K562 (cell line): ENCODE data around the gene CCDC174. TPM values are rescaled to one million over a fixed set of nuclear protein-coding genes. Genes with fewer than 3 reads are reported as not detected.

Experiments used
- E2F3 ChIP-seq: fragments of 250-450 bp; sonication (Bioruptor Pico); IDR thresholded peaks from 2 replicates; pipeline ENCODE4 v1.4.0; 2020; ENCODE audit warnings: mild to moderate bottlenecking
- EGR1 ChIP-seq: fragments of 450-650 bp; conservative IDR thresholded peaks from 2 replicates; pipeline ENCODE4 v1.6.1; 2017; ENCODE audit warnings: mild to moderate bottlenecking
- HNRNPL ChIP-seq: fragments of 200-400 bp; formaldehyde crosslinking; IDR thresholded peaks from 2 replicates; pipeline ENCODE4 v1.6.1; 2017; ENCODE audit warnings: low read depth, mild to moderate bottlenecking, low read length
- HNRNPLL ChIP-seq: fragments of 200-400 bp; formaldehyde crosslinking; IDR thresholded peaks from 2 replicates; pipeline ENCODE4 v1.6.1; 2017; ENCODE audit warnings: low read length, low read depth, mild to moderate bottlenecking; ENCODE audit not compliant: poor library complexity, severe bottlenecking
- KDM1A ChIP-seq, 2 experiments: fragments of 450-650 bp; IDR thresholded peaks; 2 replicates each; pipeline ENCODE4 v1.6.1; 2016; ENCODE audit warnings: mild to moderate bottlenecking in 2 of 2
- MYNN ChIP-seq, 2 experiments: sonication (generic); formaldehyde crosslinking in 1 of 2; IDR thresholded peaks; 2 replicates each; pipeline versions ENCODE4 v1.5.0 to v1.6.1; 2016 to 2020; ENCODE audit warnings: antibody characterized with exemption in 1 of 2, missing genetic modification reagents in 1 of 2
- POLR2AphosphoS5 ChIP-seq: IDR thresholded peaks from 2 replicates; pipeline ENCODE4 v1.6.1; 2011; ENCODE audit warnings: mild to moderate bottlenecking, low read depth, low read length, moderate library complexity; ENCODE audit not compliant: control insufficient read depth, insufficient read depth
- SREBF1 ChIP-seq: fragments of 150-350 bp; IDR thresholded peaks from 2 replicates; pipeline ENCODE4 v1.6.1; 2014; ENCODE audit warnings: antibody characterized with exemption, low read depth, low read length, borderline replicate concordance
- polyA plus RNA-seq, 8 experiments: library from polyadenylated mRNA; depleted of rRNA in 4 of 8; stranded (reverse) in 5 of 8; unstranded in 3 of 8; fragments of >200 nt; fragmentation: Nextera tagmentation in 2 of 8; fragmentation: Illumina TruSeq in 1 of 8; extraction: Ambion mirVana in 2 of 8; extraction: Trizol in 1 of 8; gene quantifications; 2 replicates each; pipeline versions ENCODE4 v1.2.1 to v1.2.3, GENCODE V29; 2011 to 2014; ENCODE audit warnings: inconsistent platforms in 1 of 8, missing spikeins in 1 of 8
- total RNA-seq, 7 experiments: library from RNA; depleted of rRNA in 6 of 7; stranded (reverse); fragments of >200 nt in 6 of 7; fragmentation: Illumina TruSeq in 2 of 7; extraction: Trizol in 2 of 7; gene quantifications; 2 replicates each; pipeline versions ENCODE4 v1.2.1 to v1.2.3, GENCODE V29; 2011 to 2021; ENCODE audit warnings: low replicate concordance in 1 of 7
- TF ChIP-seq, protein P1 (sequence below), 3 experiments: fragments of 200-800 bp in 1 of 3; sonication (Bioruptor generic) in 1 of 3; sonication (generic) in 1 of 3; formaldehyde crosslinking in 1 of 3; IDR thresholded peaks; 2 replicates each; pipeline versions ENCODE4 v1.6.1 to v1.8.0; 2016 to 2022; ENCODE audit warnings: mild to moderate bottlenecking in 2 of 3, missing compliant biosample characterization in 2 of 3, missing genetic modification characterization in 2 of 3, missing genetic modification reagents in 1 of 3
- TF ChIP-seq, protein P2 (sequence below): sonication (generic); formaldehyde crosslinking; IDR thresholded peaks from 2 replicates; pipeline ENCODE4 v1.8.0; 2022; ENCODE audit warnings: mild to moderate bottlenecking, low read depth, missing genetic modification reagents

Gene CCDC174
- total and polyA plus RNA-seq, 9 of the 15 experiments (the other 6 are each of a cell fraction or from before 2014, with no cell fraction given) = 7.4 to 41.0 (median 28.5) TPM

DNA sequence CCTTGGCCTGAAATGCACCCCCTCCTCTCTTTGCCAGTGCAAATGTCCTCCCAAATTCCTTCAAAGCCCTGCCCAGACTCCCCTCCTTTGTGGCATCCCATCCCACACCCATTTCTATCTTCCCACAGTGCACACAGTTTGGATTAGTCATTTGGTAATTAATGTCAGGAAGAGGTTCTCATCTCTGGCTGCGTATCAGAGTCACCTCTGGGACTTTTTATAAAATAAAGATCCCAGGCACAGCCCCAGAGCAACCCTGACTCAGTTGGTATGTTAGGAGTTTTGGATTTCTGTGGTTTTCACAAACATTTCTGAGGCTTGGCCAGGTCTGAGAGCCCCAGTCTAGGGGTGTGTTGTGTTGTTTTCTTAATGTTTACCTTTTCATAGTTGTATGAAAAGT, 65.0 kb downstream of the CCDC174 start (continued):
- TF ChIP-seq, protein P1, sequence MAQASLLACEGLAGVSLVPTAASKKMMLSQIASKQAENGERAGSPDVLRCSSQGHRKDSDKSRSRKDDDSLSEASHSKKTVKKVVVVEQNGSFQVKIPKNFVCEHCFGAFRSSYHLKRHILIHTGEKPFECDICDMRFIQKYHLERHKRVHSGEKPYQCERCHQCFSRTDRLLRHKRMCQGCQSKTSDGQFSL (CRISPR knock-in tag; IDR thresholded peaks at IDR 0.05) = no peak
- TF ChIP-seq, protein P1 (tag; IDR thresholded peaks at IDR 0.05) = no peak
- TF ChIP-seq MYNN (IDR thresholded peaks at IDR 0.05) (no peak), MYNN (CRISPR knock-in tag; IDR thresholded peaks at IDR 0.05) (no peak), HNRNPLL (no peak), EGR1 (no peak), HNRNPL (no peak), E2F3 (CRISPR knock-in tag) (no peak), KDM1A (IDR thresholded peaks at IDR 0.05) (no peak), SREBF1 (no peak), POLR2AphosphoS5 (no peak)
- TF ChIP-seq, protein P2, sequence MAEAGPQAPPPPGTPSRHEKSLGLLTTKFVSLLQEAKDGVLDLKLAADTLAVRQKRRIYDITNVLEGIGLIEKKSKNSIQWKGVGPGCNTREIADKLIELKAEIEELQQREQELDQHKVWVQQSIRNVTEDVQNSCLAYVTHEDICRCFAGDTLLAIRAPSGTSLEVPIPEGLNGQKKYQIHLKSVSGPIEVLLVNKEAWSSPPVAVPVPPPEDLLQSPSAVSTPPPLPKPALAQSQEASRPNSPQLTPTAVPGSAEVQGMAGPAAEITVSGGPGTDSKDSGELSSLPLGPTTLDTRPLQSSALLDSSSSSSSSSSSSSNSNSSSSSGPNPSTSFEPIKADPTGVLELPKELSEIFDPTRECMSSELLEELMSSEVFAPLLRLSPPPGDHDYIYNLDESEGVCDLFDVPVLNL (CRISPR knock-in tag) = no peak
